Stimulated activated CD4-positive, alpha-beta T cell treated with anti-CD3 and anti-CD28 coated beads, Interleukin-15, amount 100 ng/mL, for 48 hours (primary cell): ENCODE results near the gene ANXA4.
A peak's percentile ranks its signal among the peaks of the same experiment; 100 is the strongest.
"Not testable (repeated sequence)": the region's sequence is repeated elsewhere in the genome, so short reads cannot be mapped to it uniquely, and the experiment has no call there.

Experiments used
- DNase-seq, 2 donors: peaks; one replicate each; pipeline ENCODE4 v3.0.0-alpha.2; 2020; ENCODE audit warnings: low read depth in 2 of 2

Gene ANXA4

GRCh38 chr2:69804416-69804815 is 62.5 kb downstream of the ANXA4 start:
- no peak for DNase-seq

GRCh38 chr2:69805887-69806286 is 64.0 kb downstream of the ANXA4 start:
- DNase-seq, result no peak

- no peak for DNase-seq
These were observed 66.0 kb downstream of the ANXA4 start for GRCh38 chr2:69807821-69808540.

- no peak for DNase-seq
These were observed 68.6 kb downstream of the ANXA4 start for GRCh38 chr2:69810550-69810949.

GRCh38 chr2:69811018-69811417 is 69.1 kb downstream of the ANXA4 start:
- no peak for DNase-seq

GRCh38 chr2:69811591-69811990 is 69.7 kb downstream of the ANXA4 start:
- DNase-seq, result no peak

- DNase-seq, result no peak
These were observed 73.8 kb downstream of the ANXA4 start for GRCh38 chr2:69815717-69816116.

- peak; percentile 63 to 68 for DNase-seq
These were observed 75.1 kb downstream of the ANXA4 start for GRCh38 chr2:69816923-69817542.

GRCh38 chr2:69817729-69818501 is 76.0 kb downstream of the ANXA4 start:
- DNase-seq, result no peak

- DNase-seq, result no peak
These were observed 86.0 kb downstream of the ANXA4 start for GRCh38 chr2:69827796-69828540.

GRCh38 chr2:69828938-69829255 is 87.0 kb downstream of the ANXA4 start:
- DNase-seq, result no peak

- DNase-seq, result peak; percentile 95 to 98
These were observed 87.5 kb downstream of the ANXA4 start, which contains the start of gene GMCL1 for GRCh38 chr2:69829256-69830044. TSS of gene GMCL1 (plus strand) at chr2:69829660. CDS start at chr2:69829893, 233 bp downstream.

GRCh38 chr2:69830045-69830905 is 88.3 kb downstream of the ANXA4 start:
- peak in 1 of 2 donors; percentile 21 for DNase-seq

- not testable (repeated sequence) for DNase-seq
These were observed 88.9 kb downstream of the ANXA4 start for GRCh38 chr2:69830906-69831241.

- DNase-seq, result no peak
These were observed 89.5 kb downstream of the ANXA4 start for GRCh38 chr2:69831354-69831905.

GRCh38 chr2:69833752-69834151 is 91.8 kb downstream of the ANXA4 start:
- no peak for DNase-seq

GRCh38 chr2:69835666-69836065 is 93.7 kb downstream of the ANXA4 start:
- no peak for DNase-seq

- DNase-seq, result no peak
These were observed 94.4 kb downstream of the ANXA4 start for GRCh38 chr2:69836316-69836715.

- no peak for DNase-seq
These were observed 95.6 kb downstream of the ANXA4 start for GRCh38 chr2:69837533-69837932.

- DNase-seq, result no peak
These were observed 102.1 kb downstream of the ANXA4 start for GRCh38 chr2:69843993-69844392.
